ENCODE results near the gene GABPA.
"Not testable (repeated sequence)": the region's sequence is repeated elsewhere in the genome, so short reads cannot be mapped to it uniquely, and the experiment has no call there.

Gene GABPA

GRCh38 chr21:25734904-25735645 is at the start of gene GABPA, which contains the start of gene ATP5PF:
Gene GABPA (plus strand): TSS chr21:25734972. CDS start chr21:25741599, 6,627 bp downstream.
Gene ATP5PF (minus strand): TSS chr21:25734904. CDS start chr21:25729794, 5,110 bp downstream.
- peak; percentile 98 for DNase-seq

- DNase-seq: no peak
Measured at GRCh38 chr21:25687787-25688186, 47.0 kb upstream of the GABPA start.

- no peak for DNase-seq
Measured at GRCh38 chr21:25688275-25689155, 46.3 kb upstream of the GABPA start.

GRCh38 chr21:25689226-25689625 is 45.5 kb upstream of the GABPA start:
- DNase-seq: no peak

- DNase-seq: no peak
Measured at GRCh38 chr21:25691976-25692375, 42.8 kb upstream of the GABPA start.

DNA sequence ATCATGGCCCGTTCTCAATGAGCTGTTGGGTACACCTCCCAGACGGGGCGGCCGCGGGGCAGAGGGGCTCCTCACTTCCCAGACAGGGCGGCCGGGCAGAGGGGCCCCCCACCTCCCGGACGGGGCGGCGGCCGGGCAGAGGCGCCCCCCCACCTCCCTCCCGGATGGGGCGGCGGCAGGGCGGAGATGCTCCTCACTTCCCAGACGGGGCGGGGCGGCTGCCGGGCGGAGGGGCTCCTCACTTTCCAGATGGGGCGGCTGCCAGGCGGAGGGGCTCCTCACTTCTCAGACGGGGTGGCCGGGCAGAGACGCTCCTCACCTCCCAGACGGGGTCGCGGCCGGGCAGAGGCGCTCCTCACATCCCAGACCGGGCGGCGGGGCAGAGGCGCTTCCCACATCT is 39.3 kb upstream of the GABPA start:
- DNase-seq: not testable (repeated sequence)

DNA sequence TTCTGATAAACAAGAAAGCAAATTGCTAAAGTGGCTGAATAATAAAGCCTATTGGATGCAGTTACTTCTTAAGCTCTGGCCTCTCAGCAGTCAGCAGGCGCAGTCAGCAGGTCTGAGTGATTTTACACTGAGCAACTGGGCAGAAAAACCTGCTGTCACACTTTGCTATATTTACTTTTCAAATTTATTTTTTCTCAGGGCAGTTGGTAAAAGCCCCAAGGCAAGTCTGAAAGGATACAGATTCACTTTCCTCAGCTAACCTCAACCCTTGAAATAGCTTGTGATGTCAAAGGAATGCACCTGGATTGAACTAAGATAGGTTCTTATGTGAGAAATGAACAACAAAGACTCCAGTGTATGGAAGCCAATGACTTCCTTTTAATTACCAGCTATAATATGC is 34.0 kb upstream of the GABPA start:
- DNase-seq: no peak

DNA sequence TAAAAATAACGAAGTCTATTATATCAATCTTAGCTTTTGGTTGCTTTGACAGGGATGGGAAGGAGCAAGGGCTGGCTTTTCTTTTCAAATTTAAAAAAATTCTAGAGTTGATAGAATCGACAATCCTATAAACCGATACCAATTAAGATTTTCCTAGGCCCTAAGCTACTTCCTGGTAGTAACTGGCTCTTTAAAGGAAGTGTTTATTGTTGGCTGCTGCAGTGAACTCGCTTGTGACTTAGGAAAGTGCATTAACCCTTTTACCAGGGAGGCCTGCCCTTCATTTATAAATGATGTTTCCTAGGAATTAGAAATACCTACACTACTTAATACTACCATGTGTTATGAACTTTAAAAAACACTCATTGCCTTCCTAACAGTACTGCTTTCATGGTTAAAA is 33.2 kb upstream of the GABPA start:
- no peak for DNase-seq

GRCh38 chr21:25708467-25709065 is 26.2 kb upstream of the GABPA start:
- peak; percentile 35 for DNase-seq

DNA sequence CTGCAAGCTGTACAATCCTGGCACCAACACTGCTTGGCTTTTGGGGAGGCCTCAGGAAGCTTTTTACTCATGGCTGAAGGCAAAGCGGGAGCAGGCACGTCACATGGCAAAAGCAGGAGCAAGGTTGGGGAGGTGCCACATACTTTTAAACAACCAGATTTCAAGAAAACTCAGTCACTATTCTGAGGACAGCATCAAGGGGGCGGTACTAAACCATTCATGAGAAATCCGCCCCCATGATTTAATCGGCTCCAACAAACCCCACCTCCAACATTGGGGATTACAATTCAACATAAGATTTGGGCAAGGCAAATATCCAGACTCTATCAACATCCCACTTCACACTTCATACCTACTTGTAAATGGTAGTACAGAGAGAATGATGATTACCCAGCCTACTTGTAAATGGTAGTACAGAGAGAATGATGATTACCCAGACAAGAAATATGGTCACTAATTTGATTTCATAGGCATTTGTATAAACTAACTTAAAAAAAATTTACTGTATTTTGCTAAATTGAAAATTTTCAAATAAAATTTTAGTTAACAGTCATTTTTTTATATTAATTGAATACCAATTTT is 25.0 kb upstream of the GABPA start:
- DNase-seq: no peak

GRCh38 chr21:25710550-25710949 is 24.2 kb upstream of the GABPA start:
- DNase-seq: no peak

- DNase-seq: not testable (repeated sequence)
Measured at GRCh38 chr21:25714066-25714465, 20.7 kb upstream of the GABPA start.

DNA sequence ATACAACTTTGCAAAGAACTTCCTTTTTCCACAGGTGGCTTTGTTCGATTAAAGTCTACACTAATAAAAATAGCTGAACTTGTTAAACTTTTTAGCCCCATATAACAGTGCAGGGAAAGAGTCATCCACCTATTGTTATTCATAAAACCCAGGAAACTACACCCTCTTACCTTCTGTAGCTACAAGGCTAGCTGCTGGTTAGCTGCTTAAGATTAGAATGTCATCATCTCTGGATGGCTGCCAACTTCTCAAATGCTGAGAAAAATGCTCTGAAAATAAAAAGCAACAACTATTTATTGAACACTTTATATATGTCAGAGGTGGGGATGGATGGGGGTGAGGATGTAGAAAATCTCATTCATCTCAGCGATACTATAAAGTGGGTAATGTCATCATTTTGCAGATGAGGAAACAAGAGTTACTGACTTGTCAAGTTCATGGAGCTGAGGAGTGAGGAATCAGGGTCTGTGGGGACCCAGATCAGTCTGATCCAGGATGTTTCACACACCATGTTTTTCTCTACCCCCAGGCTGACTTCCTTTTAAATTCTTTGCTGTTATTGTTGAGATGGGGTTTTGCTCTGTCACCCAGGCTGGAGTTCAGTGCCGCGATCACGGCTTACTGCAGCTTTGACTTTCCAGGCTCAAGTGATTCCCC is 17.2 kb upstream of the GABPA start:
- DNase-seq: no peak

DNA sequence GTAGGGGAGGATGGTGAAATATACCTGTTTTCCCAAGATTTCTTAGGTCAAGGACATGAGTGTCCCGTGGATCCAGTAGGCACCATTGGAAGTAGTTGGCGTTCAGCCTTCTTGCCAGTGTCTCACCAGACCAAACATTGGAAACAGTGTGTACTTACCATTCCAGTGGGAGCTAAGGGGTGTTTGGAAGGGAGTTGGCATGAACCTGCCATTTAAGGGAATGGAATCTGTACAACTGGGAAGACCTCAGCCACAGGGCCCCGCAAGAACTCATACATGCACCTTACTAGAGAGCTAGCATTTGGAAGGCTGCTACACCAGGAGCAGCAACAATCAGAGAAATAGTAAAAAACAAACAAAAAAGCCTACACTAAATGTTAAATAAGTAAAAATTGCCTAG is 12.8 kb upstream of the GABPA start:
- no peak for DNase-seq

DNA sequence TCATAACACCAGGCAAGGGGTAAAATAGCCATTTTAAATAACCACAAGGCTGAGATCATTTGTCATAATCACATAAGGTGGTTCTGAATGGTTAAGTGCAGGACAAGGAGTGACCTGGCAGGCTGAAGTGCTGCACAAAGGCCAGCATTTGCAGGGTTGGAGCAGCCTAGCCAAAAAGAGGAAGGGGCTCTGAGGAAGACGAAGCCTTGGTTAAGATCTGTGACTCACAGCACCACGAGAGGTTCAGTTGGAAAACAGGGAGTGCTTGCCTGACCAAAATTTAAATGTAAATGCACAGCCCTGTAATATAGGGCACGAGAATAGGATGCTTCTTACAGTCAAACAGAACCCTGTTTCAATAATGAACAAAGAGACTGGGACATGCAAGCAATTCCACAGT is 12.1 kb upstream of the GABPA start:
- no peak for DNase-seq

DNA sequence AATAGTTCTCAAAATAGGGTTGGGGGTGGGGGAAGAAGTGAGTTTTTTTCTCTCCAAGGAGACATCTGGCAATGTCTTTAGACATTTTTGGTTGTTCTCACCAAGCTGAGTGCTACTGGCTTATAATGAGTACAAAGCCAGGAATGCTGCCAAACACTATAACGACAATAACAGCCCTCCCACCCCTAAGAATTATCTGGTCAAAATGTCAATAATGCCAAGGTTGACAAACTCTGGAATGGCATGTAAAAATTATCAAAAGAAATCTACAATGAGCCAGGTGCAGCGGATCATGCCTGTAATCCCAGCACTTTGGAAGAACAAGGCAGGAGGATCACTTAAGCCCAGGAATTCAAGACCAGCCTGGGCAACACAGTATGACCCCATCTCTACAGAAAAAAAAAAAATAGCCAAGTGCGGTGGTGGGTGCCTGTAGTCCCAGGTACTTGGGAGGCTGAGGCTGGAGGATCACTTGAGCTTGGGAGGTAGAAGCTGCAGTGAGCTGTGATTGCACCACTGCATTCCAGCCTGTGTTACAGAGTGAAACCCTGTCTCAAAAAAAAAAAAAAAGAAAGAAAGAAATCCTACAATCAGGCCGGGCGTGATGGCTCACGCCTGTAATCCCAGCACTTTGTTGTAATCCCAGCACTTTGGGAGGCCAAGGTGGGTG is 2.5 kb upstream of the GABPA start:
- no peak for DNase-seq

DNA sequence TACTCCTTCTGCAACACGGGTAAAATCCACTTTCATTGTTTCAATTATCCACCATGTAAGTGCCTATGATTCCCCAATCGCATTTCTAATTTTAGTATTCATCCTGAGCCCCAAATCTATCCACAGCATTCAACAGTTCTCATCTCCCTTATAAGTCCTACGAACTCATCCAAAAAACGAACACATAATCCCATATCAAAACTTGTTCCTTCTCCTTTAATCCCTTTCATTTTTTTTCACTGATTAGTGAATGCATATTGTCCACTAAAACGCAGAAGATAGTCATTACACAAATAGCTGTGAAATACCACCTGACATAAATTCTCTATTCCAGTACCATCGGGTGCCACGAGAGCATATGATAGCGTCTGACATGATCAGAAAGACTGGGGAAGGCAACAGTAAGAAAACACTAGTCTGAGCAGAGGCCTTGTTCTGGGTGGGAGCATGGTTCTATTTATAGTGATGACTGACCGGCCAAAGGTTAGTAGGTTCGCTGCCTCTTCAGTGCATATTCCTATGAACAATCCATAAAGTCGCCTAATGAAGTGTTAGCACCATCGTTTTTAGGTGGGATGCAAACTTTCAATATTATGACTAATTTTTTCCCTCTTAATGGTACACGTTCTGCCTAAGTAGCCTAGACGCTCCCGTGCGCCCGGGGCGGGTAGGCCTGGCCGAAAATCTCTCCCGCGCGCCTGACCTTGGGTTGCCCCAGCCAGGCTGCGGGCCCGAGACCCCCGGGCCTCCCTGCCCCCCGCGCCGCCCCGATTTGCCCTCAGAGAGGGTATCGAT is 716 bp upstream of the GABPA start:
- no peak for DNase-seq

- DNase-seq: no peak
Measured at GRCh38 chr21:25734654-25734903, 193 bp upstream of the GABPA start.

GRCh38 chr21:25735646-25736597 is 1.1 kb downstream of the GABPA start:
- peak; percentile 64 for DNase-seq

DNA sequence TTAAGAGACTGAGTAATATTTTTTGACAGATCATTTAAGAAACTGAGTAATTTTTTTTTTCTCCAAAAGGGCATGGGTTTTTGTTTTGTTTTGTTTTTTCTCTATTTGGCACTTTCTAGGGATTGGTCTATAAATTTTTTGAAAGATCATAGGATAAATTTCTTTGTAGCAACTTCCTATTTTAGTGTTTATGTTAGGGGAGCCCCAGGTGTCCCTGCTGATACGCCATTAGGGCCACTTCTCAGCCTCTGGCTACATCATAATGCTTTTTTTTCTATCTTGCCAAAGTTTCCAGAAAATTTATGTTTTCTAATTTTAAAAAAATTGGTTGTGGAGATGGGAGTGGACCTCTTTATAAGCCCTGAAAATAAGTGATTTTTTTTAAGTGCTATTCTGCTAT is 2.6 kb downstream of the GABPA start:
- DNase-seq: no peak
